Measurements from ENCODE around the gene SLC39A11.
A peak's percentile ranks its signal among the peaks of the same experiment; 100 is the strongest.
"Not testable (repeated sequence)": the region's sequence is repeated elsewhere in the genome, so short reads cannot be mapped to it uniquely, and the experiment has no call there.

The SLC39A11 gene, protein sequence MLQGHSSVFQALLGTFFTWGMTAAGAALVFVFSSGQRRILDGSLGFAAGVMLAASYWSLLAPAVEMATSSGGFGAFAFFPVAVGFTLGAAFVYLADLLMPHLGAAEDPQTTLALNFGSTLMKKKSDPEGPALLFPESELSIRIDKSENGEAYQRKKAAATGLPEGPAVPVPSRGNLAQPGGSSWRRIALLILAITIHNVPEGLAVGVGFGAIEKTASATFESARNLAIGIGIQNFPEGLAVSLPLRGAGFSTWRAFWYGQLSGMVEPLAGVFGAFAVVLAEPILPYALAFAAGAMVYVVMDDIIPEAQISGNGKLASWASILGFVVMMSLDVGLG

DNA sequence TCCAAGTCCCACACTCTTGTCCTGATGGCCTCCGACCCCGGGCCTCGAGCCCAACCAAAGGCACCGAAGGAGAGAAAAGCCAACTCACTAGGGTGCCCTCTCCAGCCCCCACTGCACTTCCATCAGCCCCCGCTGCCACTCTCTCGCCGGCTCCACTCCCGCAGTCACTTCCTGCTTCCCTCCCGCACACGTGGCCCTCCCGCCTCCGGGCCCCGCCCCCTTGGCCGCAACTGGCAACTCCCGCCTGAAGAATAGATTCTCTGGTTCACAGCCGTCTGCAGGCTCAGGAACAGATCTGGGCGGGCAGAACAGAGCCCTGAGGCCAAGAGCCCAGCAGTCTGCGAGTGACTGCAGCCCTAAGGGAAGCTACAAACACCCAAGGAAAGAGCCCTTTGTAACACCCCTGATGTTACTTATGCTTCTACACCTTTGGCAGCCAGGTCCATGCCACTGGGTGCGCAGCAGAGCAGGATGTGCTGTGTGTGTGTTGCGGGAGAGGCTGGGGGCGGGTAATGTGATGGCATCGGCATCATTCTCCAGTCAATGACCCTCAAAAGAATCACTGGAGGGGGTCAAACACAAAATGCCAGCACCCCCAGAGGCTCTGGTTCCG, at the start of gene SLC39A11:
TSS of gene SLC39A11 (minus strand) at position 166 of the 613 bp plus-strand sequence. CDS start 3,924 bp downstream, outside the sequence.
- peak; percentile 81 for DNase-seq

DNA sequence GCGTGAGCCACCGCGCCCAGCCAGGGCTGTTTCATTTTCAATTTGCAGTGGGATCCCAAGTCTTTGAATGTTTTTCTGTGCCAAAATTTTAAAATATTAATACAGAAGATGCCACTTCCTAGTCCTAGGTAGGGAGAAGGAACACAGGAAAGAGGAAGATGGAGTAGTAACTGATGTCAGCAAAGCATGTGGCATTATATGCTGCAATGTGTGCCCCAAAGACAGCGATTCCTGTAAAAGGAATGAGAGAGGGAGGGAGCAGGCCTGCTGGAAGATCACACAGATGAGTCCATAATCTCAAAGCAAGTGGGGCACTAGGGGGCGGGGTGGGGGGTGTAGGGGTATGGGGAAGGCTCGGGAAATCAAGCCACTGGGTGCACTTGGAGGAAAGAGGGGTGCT, 48.9 kb upstream of the SLC39A11 start:
- no peak for DNase-seq

DNA sequence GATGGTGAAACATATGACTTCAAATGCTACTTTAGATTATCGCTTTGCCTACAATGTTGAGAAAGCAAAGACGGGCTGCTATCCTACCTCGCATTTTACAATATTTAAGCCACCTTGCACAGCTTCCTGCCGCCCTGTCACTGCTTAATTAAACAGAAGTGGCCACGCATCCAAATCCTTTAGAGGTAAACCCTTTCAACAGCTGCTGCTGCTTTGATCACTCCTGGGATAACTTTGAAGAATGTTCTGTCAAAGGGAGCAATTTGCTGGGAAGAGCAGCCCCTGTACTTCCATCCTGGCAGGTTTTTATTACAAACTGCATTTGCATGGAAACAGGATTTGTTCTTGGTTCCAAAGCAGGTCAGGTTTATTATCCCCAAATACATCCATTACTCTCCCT, 48.1 kb upstream of the SLC39A11 start:
- no peak for DNase-seq

DNA sequence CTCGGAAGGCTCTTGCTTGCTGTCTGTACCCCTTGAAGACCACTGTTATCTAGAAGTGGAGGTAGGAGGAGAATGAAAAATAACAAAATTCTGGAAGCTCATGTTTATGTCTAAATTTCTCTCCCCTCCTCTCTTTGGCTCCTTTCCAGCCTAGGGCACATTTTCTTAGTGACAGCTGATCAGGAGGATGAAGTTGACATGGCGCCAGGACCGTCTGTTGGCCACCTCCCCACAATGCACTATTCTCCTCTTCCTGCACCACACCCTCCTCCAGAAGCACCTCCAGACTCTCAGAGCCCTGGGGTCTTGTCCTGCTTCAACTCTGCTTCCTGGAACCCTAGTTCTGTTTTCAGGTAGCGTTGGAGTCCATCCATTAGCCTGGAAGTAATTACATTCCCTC, 46.8 kb upstream of the SLC39A11 start:
- DNase-seq, result no peak

DNA sequence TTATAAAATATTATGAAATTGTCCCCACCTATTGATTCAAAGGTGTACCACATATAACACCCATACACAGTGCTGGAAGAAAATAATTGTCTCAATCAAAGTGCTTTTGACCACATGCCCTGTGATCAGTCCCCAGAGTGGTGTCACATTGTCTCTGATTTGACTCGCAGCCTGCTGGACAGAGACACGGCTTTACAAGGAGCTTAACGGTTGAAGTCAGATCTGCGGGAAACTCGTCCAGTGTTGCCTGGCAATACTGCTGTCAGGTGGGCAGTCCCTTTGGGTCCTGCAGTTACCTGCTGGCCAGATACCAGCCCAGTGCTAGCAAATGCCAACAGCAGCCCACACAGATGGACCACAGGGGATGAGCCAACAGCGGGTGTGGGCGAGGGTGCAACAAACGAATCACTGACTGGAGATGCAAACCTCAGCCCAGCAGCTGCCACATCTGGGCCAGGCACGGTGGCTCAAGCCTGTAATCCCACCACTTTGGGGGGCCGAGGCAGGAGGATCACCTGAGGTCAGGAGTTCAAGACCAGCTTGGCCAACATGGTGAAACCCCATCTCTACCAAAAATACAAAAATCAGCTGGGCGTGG, 46.2 kb upstream of the SLC39A11 start:
- no peak for DNase-seq

DNA sequence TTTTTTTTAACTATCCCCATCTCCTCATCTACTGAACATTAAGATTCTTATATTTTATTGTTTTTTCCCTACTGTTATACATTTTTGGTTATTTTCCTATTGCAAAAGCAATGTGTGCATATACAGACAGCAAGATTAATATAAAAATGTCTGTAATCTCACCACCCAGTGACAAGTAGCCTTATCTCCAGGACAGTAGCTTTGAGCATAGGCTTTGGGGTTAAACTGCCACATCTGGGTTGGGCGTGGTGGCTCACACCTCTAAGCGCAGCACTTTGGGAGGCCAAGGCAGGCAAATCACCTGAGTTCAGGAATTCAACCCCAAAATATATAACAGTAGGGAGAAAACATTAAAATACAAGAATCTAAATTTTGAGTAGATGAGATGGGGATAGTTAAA, 44.9 kb upstream of the SLC39A11 start:
- DNase-seq, result no peak

DNA sequence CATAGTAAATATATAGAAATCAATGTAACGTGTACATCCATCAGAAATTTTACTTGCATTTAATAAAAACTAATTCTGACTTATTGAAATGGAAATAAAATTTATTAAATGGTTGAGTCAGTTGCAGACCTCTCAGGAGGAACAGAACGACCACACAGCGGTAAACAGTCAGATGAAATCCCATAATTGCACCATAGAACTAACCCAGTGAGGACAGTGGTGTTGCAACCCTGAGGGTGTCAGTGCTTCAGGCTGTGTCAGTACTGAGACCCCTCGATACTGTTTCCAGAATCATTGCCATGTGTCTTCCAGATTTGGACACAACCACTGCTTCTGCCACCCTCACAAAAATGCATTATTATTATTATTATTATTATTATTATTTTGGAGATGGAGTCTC, 43.3 kb upstream of the SLC39A11 start:
- DNase-seq, result no peak

DNA sequence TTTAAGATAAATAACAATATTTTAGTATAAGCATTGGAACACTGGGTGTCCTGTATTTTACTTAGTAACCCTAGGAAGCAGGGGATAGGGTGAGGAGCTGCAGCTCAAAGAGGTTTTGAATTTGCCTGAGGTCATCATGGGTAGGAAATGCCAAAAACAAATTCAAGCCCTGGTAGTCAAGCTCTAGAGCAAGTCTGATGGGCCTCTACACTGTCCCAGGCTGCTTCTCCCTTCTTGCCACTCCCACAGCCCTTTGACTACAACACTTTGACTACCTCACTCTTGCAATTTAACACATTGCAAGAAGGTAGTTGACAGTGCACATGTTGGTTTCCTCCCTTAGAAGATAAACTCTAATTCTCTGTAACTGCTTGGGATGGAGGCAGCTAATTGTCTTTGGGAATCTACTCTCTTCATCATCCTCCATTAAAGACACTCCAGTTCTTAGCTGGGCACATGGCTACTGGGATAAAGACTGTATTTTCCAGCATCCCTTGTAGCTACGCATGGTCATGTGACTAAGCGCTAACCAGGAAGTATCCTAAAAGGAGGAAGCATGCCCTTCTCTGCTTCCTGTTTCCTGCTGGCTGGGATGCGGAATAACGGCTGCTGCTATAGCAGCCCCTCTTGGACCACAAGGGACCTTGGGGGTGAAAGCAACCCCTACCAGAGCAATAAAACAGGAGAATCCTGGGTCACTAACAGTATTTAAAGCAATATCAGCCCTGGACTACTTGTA, 41.6 kb upstream of the SLC39A11 start:
- no peak for DNase-seq

DNA sequence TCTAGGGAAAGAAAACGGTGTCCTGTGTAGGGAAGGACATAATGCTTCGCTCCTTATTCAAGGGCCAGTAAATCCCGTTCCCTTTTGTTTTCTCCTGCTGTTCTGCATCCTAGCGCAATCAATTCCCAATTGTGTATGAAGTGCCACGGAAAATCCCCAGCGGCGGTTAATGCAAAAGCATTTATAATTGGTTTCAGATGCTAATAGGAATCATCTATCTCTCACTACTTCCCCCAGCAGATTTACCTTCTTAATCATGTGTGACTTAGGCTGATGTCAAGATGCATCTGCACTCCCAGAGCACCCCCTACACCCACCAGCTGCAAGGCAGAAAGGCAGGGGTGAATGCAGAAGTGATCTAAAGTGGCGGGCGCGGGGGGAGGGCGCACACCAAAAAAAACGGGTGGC, 39.6 kb upstream of the SLC39A11 start:
- no peak for DNase-seq

DNA sequence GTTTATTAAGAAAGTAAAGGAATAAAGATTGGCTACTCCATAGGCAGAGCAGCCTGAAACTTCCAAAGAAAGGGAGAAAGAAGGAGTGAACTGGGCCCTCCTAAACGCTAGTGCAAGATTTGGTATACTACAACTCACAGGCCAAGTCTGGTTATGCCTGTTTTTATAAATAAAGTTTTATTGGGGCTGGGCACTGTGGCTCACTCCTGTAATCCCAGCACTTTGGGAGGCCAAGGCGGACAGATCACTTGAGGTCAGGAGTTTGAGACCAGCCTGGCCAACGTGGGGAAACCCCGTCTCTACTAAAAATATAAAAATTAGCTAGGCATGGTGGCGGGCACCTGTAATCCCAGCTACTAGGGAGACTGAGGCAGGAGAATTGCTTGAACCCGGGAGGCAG, 39.0 kb upstream of the SLC39A11 start:
- not testable (repeated sequence) for DNase-seq

DNA sequence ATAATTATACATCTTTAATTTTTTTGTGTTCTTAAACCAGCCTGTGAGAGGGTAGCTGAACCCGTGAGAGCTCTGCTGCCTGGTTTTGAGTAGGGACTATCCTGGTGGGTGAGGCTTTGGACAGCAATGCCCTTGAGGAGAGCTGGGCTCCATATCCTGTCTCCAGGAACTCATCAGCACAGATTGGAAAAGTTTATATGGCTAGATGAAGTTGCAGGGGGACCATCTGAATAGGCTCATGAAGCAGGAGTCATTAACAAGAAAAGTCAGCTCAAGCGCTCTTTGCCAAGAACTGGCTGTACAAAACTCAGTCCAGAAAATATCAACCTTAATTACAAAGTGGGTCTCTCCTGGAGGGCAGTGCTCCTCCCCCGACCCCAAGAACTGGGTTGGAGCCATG, 38.5 kb upstream of the SLC39A11 start:
- DNase-seq, result no peak

DNA sequence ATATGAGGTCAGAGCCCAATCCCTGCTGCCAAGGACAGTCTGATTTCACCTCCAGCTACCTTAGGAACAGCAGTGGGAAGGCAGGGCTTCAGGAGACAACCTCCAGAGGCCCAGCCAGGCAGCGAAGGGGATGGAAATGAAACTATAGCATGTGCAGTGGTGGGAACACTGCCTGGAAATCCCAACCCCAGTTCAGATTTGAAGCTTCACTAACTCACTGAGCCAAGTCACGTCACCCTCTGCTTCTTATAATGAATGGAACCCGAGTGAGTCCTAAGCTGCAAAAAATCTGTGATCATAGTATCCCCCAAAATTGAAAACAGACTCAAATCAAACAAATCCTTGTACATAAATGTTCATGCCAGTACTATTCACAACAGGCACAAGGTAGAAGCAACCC, 36.0 kb upstream of the SLC39A11 start:
- no peak for DNase-seq

DNA sequence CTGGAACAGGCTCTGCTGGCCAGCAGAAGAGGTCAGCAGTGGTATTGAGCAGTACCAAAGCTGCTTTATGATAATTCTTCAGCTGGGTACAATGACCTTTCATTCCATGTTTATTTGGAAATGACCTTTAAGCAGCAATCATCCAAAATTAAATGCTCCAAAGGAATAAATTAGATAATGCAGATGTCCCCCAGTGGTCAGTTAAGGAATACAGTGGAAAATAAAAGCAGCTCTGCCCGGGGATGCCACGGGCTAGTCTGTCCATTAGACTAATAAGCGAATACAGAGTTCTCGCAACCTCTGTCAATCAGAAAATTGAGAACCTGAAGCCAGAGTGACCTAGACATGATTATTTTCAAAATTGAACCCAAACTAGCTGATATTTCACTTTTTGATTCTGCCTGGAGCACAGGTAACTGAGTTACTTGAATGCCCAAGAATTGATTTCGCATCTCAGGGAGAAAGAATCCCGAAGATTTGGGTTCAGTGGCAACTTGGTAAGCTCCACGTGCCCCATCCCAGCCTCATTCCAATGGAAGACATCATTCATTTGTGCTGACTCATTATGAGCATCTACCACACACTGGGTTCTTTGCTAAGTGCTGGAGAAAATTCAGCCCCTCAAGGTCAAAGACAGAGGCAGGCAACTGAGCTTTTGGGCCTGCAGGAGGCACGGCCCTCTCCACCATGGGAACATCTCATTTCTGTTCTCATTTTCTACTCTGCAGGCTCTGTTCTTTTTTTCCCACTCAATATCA, 34.4 kb upstream of the SLC39A11 start:
- no peak for DNase-seq

DNA sequence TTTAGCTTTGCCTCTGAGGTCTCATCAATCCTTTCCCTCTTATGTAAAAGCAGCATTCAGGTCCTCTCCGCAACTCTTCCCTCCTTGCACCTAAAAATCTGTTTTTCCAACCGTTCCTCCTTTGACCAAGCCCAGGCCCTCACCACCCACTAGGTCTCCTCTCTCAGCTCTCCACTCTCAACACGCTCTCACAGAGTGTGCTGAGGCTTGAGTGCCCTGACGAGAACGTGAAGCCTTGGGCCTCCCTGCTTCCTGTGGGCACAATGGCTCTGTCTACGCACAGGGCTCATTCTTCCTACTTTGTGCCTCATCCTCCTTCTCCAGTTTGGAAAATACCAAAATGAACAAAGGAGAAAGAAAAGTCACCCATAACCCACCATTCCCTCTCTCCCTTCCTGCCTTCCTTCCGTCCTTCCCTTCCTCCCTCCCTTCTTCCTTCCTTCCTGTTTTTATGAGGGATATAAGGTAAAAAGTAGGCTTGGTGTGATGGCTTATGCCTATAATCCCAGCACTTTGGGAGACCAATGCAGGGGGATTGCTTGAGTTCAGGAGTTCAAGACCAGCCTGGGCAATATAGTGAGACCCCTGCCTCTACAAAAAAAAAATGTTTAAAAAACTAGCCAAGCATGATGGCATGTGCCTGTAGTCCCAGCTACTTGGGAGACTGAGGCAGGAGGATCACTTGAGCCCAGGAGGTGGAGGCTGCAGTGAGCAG, 31.3 kb upstream of the SLC39A11 start:
- DNase-seq, result no peak

DNA sequence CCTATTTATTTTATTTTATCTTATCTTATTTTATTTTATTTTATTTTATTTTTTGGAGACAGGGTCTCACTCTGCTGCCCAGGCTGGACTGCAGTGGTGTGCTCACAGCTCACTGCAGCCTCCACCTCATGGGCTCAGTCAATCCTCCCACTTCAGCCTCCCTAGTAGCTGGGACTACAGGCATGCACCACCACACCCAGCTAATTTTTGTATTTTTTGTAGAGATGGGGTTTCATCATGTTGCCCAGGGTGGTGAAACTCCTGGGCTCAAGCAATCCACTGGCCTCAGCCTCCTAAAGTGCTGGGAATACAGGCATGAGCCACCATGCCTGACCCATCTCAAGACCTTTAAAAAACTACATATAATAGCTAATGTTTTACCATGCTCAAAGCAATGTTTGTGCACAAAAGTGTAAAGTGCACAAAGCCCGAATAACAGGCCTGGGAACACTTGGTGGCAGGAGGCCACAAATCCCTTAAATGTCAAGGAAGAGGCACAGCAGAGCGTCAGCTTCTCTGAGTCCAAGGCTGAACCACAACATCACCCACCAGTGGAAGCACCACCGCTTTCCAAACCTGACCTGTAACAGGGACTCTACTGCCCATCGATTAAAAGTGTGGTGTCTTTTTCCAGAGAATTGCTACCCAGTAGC, 30.6 kb upstream of the SLC39A11 start:
- DNase-seq, result no peak

DNA sequence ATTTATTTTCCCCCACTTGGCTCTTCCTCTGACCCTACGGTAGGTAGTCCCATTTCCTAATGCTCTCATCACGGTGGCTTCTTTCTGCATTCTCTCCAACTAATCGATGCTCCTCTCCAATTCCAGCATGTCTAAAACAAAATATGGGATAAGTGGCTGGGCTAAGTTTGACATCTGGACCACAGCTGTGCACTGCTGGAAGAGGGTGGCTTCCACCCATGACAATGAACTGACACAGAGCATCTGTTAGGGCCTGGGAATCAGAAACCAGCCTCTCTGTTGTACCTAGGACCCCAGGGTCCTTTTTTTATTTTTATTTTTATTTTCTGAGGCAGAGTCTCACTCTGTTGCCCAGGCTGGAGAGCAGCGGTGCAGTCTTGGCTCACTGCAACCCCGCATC, 29.0 kb upstream of the SLC39A11 start:
- no peak for DNase-seq

DNA sequence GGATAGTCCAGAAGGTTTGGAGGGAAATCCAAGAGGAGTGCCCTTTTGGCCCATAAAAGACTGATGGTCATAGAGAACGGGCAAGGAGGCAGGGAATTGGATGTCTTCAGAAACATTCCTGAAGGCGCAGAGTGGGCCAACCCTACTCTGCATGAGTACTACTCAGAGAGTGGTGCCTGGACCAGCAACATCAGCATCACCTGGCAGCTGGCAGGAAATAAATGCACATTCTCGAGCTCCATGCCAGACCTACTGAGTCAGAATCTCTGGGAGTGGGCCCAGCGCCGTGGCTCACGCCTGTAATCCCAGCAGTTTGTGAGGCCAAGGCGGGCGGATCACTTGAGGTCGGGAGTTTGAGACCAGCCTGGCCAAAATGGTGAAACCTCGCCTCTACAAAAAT, 27.1 kb upstream of the SLC39A11 start:
- DNase-seq, result no peak

DNA sequence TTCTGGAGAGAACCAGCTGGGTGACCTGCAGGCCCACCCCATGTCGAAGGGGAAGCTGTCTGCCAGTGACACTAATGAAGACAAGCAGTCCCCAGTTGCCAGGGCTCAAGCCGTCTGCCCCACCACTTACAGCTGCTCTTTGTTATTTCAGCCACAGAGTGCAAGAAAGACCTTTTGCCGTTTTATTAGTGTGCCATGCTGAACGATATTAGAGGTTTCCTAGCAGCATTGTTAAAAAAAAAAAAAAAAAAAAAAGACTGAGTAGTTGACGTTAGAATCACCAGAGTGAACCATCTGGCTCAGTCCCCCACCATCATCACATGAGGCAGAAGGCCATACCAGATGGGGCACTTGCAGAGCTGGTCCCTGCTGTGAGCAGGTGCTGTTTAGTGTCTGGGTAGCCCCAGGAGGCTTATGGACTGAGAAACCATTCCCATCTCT, 26.5 kb upstream of the SLC39A11 start:
- no peak for DNase-seq

DNA sequence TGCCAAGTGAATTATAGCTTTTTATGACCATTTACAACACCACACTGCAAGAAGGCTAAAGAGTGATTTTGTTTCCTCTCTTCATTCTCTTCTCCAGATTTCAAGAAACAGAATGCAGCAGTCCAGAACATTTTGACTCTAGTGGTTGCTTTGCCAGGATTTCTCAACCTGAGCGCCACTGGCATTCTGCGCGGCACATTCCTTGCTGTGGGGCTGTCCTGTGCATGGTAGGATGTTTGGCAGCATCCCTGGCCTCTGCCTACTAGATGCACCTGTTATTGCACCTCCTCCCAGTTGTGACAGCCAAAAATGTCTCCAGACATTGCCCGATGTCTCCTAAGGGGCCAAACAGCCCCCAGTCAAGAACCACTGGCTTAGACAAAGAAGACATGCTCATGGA, 25.7 kb upstream of the SLC39A11 start:
- no peak for DNase-seq

DNA sequence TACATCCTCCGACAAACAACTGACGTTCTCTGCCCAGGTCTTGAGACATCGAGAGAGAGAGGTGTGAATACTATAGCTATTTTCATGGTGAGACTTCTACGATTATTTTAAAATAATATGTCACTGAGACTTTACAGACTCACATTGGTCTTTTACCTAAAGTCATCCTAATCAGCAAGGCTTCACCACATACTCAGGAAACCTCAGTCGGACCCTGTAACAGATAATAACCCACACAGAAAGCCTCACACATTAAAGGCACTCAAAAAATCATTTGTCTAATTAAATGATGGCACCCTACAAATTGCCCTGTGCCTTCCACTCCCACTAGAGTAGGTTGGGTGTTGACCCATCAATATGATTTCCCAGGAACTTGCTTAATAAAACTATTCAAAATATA, 19.8 kb upstream of the SLC39A11 start:
- DNase-seq, result no peak

DNA sequence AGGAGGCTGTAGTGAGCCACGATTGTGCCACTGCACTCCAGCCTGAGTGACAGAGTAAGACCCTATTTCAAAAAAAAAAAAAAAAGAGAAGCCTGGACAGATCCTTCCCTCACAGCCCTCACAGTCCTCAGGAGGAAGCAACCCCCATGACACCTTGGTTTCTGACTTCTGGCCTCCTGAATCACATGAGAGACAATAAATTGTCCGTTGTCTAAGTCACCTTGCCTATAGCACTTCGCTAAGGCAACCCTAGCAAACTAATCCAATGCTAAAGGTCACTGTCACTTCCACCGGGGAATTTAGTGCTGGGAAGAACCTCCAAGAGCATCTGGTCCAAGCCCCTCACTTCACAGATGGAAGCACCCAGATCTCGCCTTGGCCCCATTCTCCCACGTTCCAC, 18.9 kb upstream of the SLC39A11 start:
- no peak for DNase-seq

DNA sequence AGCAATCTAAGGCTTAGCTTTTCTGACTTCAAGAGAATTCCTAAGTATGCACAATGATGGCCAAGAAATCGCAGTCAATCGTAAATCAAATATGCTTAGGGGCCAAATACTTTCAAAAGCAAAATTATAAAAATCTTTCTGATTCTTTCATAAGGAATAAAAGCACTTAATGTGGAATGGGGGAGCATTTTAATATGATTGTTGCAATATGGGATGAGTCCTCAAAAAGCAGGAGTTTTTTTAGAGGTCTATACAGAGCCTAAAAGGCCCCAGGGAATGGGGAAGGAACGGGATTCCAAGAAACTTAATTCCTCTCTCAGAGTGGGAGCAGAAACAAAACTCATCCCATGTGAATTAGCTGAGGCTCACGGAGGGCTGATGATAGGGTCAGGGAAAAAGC, 14.7 kb upstream of the SLC39A11 start:
- DNase-seq, result no peak

Measured in NCI-H2029 treated with DMSO at 0.1 percent for 48 hours (cell line).